Astrocyte (in vitro differentiated cells and primary cell): ENCODE results near the gene AKT3. TPM values are rescaled to one million over a fixed set of nuclear protein-coding genes. Genes with fewer than 3 reads are reported as not detected.
A peak's percentile ranks its signal among the peaks of the same experiment; 100 is the strongest.

Source experiments
- DNase-seq: peaks from one replicate; pipeline ENCODE4 v3.0.0-alpha.2; 2010; ENCODE audit warnings: low read depth
- FAIRE-seq: peaks from 2 replicates; lab custom pipeline; 2011; peaks lifted over from hg19 to GRCh38; lab: Jason Lieb, UNC
- H2AFZ ChIP-seq: 2 replicates; pipeline ENCODE4 v1.6.0; 2012; ENCODE audit warnings: low read depth, low read length, inconsistent platforms
- H3K27ac ChIP-seq: 2 replicates; pipeline ENCODE4 v1.5.1; 2011; ENCODE audit warnings: low read depth, low read length, inconsistent platforms
- H3K27me3 ChIP-seq: 2 replicates; pipeline ENCODE4 v1.6.0; 2011; ENCODE audit warnings: low read length, inconsistent platforms; ENCODE audit not compliant: insufficient read depth
- H3K36me3 ChIP-seq: 2 replicates; pipeline ENCODE4 v1.5.1; 2011; ENCODE audit warnings: low read length, inconsistent platforms; ENCODE audit not compliant: insufficient read depth
- H3K4me1 ChIP-seq: 2 replicates; pipeline ENCODE4 v1.5.1; 2011; ENCODE audit warnings: low read length, inconsistent platforms; ENCODE audit not compliant: insufficient read depth
- H3K4me2 ChIP-seq: 2 replicates; pipeline ENCODE4 v1.6.0; 2012; ENCODE audit warnings: low read length, inconsistent platforms
- H3K4me3 ChIP-seq: 2 replicates; pipeline ENCODE4 v1.5.1; 2011; ENCODE audit warnings: low read depth, mild to moderate bottlenecking, low read length, inconsistent platforms; ENCODE audit not compliant: insufficient read depth
- H3K79me2 ChIP-seq: 2 replicates; pipeline ENCODE4 v1.6.0; 2012; ENCODE audit warnings: mild to moderate bottlenecking, low read length, inconsistent platforms; ENCODE audit not compliant: insufficient read depth
- H3K9ac ChIP-seq: 2 replicates; pipeline ENCODE4 v1.6.0; 2012; ENCODE audit warnings: mild to moderate bottlenecking, low read length, inconsistent platforms
- H3K9me3 ChIP-seq: 2 replicates; pipeline ENCODE4 v1.5.1; 2012; ENCODE audit warnings: low read depth, mild to moderate bottlenecking, low read length, inconsistent platforms; ENCODE audit not compliant: insufficient read depth
- H4K20me1 ChIP-seq: 2 replicates; pipeline ENCODE4 v1.6.0; 2012; ENCODE audit warnings: low read length, inconsistent platforms; ENCODE audit not compliant: insufficient read depth
- H3K27ac Mint-ChIP-seq: one replicate; pipeline ENCODE4 v1.8.0; 2021; ENCODE audit warnings: mild to moderate bottlenecking, mixed read lengths; ENCODE audit not compliant: unreplicated experiment
- H3K27me3 Mint-ChIP-seq: one replicate; pipeline ENCODE4 v1.8.0; 2021; ENCODE audit warnings: low read depth, mixed read lengths; ENCODE audit not compliant: unreplicated experiment
- H3K36me3 Mint-ChIP-seq: one replicate; pipeline ENCODE4 v1.8.0; 2021; ENCODE audit warnings: low read depth, mixed read lengths; ENCODE audit not compliant: unreplicated experiment
- H3K4me1 Mint-ChIP-seq: one replicate; pipeline ENCODE4 v1.8.0; 2021; ENCODE audit warnings: low read depth, mixed read lengths; ENCODE audit not compliant: unreplicated experiment
- H3K4me3 Mint-ChIP-seq: one replicate; pipeline ENCODE4 v1.8.0; 2021; ENCODE audit warnings: mild to moderate bottlenecking, moderate library complexity, mixed read lengths; ENCODE audit not compliant: unreplicated experiment
- H3K9me3 Mint-ChIP-seq: one replicate; pipeline ENCODE4 v1.8.0; 2021; ENCODE audit warnings: mild to moderate bottlenecking, mixed read lengths; ENCODE audit not compliant: unreplicated experiment
- CTCF ChIP-seq: IDR thresholded peaks from 2 replicates; pipeline ENCODE4 v1.5.1; 2011; ENCODE audit warnings: low read depth, mild to moderate bottlenecking, inconsistent platforms, low read length, moderate library complexity; ENCODE audit not compliant: insufficient read depth
- EZH2 ChIP-seq: IDR thresholded peaks from 2 replicates; pipeline ENCODE4 v1.6.1; 2012; ENCODE audit warnings: mild to moderate bottlenecking, low read length, inconsistent platforms; ENCODE audit not compliant: insufficient read depth
- total RNA-seq: library from RNA; stranded (reverse); gene quantifications from 2 replicates; pipeline ENCODE4 v1.2.1, GENCODE V29; 2021

AKT3 gene
- total RNA-seq, 1 donor from 2014 or later = 64.5 TPM

- H3K36me3 Mint-ChIP-seq = peaks cover 33% of the 10 kb centered on the region
- FAIRE-seq = no peak
Measured at GRCh38 chr1:243621973-243622372, 228.1 kb downstream of the AKT3 start.

GRCh38 chr1:243620096-243620495 is 229.9 kb downstream of the AKT3 start:
- Histone ChIP-seq H3K4me3 (no peak overlapping the region), H3K9me3 (no peaks in the 10 kb centered on the region), H3K79me2 (no peaks in the 10 kb centered on the region), H3K27ac (no peak overlapping the region), H3K4me1 (no peaks in the 10 kb centered on the region), H2AFZ (no peak overlapping the region), H3K9ac (no peak overlapping the region), H4K20me1 (no peaks in the 10 kb centered on the region), H3K36me3 (no peaks in the 10 kb centered on the region), H3K27me3 (no peaks in the 10 kb centered on the region), H3K4me2 (no peak overlapping the region)
- no peak for FAIRE-seq
- peaks cover 12% of the 10 kb centered on the region for H3K9me3 Mint-ChIP-seq
- H3K27ac Mint-ChIP-seq = no peak overlapping the region
- peaks cover 24% of the 10 kb centered on the region for H3K4me1 Mint-ChIP-seq
- no peaks in the 10 kb centered on the region for H3K27me3 Mint-ChIP-seq
- DNase-seq = no peak
- no peak overlapping the region for H3K4me3 Mint-ChIP-seq
- TF ChIP-seq CTCF = no peak
- no peak for TF ChIP-seq EZH2
- H3K36me3 Mint-ChIP-seq = peaks cover 27% of the 10 kb centered on the region

More at GRCh38 chr1:243621973-243622372, 228.1 kb downstream of the AKT3 start:
- Mint-ChIP-seq H3K4me1 (peaks cover 24% of the 10 kb centered on the region), H3K4me3 (no peak overlapping the region), H3K27me3 (no peaks in the 10 kb centered on the region), H3K9me3 (peaks cover 12% of the 10 kb centered on the region), H3K27ac (peak overlapping the region; percentile 64)
- Histone ChIP-seq H3K36me3 (no peaks in the 10 kb centered on the region), H3K27ac (no peak overlapping the region), H3K9ac (no peak overlapping the region), H3K4me3 (no peak overlapping the region), H4K20me1 (no peaks in the 10 kb centered on the region), H3K4me2 (no peak overlapping the region), H3K4me1 (no peaks in the 10 kb centered on the region), H2AFZ (no peak overlapping the region), H3K27me3 (no peaks in the 10 kb centered on the region), H3K79me2 (no peaks in the 10 kb centered on the region), H3K9me3 (no peaks in the 10 kb centered on the region)
- DNase-seq = peak; percentile 24
- no peak for TF ChIP-seq CTCF
- TF ChIP-seq EZH2 = no peak

- no peak for TF ChIP-seq EZH2
- Histone ChIP-seq H3K27me3 (no peaks in the 10 kb centered on the region), H2AFZ (no peak overlapping the region), H3K27ac (no peak overlapping the region), H3K4me2 (no peak overlapping the region), H3K4me1 (no peaks in the 10 kb centered on the region), H3K79me2 (no peaks in the 10 kb centered on the region), H3K9me3 (no peaks in the 10 kb centered on the region), H3K9ac (no peak overlapping the region), H3K36me3 (peaks cover 4% of the 10 kb centered on the region), H3K4me3 (no peak overlapping the region), H4K20me1 (no peaks in the 10 kb centered on the region)
- H3K27me3 Mint-ChIP-seq = no peaks in the 10 kb centered on the region
- H3K4me1 Mint-ChIP-seq = no peaks in the 10 kb centered on the region
- FAIRE-seq (no peak), DNase-seq (no peak)
- no peak overlapping the region for H3K4me3 Mint-ChIP-seq
- H3K27ac Mint-ChIP-seq = no peak overlapping the region
- peaks cover 23% of the 10 kb centered on the region for H3K36me3 Mint-ChIP-seq
- no peaks in the 10 kb centered on the region for H3K9me3 Mint-ChIP-seq
Measured at GRCh38 chr1:243609698-243610097, 240.3 kb downstream of the AKT3 start.
